GM18508 (cell line): ENCODE measurements around the gene SH3GL3.

Experiments
- ATAC-seq: cut with Tn5 transposase; IDR thresholded peaks from one replicate; pipeline ENCODE4 v1.9.1; 2021; ENCODE audit warnings: moderate number of reproducible peaks; ENCODE audit not compliant: insufficient read depth, unreplicated experiment

SH3GL3 gene

DNA sequence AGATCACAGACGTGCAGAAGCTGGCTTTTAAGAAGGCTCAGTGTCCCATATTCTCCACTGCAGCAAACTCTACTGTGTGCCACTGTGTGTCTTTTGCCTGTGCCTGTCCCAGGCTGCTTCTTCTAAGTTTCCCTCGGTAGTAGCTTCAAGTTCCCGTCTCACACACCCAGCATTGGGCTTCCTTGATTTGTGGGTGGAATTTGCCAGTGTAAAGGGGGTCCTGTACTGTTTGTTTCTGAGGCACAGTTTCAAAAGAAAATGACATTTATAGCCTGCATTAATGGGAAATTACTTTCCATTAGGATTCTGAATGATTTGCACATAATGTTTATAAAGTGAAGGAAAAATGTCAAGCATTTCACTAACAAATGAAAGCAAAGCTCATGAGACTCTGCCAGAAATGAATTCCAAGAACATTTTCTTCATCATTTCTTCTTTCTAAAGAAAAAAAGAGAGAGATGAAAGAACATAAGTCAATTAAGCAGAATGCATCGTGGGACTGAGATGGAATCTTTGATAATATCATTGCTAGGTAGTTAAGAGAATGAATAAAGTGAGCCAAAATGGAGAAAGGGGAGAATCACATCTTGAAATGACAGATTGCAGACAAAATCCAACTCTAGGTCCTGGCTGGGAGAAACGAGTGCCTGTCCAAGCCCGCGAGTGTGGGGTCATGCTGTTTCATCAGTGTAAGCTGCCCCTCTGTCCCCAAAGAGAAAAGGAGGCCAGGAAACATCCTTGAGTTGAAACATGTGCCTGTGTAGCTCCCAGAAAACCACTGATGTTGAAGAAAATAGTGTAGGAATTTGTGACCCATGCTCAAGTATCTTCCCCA, 158.2 kb downstream of the SH3GL3 start:
- ATAC-seq: no peak

GRCh38 chr15:83610132-83610531, 163.0 kb downstream of the SH3GL3 start:
- no peak for ATAC-seq

DNA sequence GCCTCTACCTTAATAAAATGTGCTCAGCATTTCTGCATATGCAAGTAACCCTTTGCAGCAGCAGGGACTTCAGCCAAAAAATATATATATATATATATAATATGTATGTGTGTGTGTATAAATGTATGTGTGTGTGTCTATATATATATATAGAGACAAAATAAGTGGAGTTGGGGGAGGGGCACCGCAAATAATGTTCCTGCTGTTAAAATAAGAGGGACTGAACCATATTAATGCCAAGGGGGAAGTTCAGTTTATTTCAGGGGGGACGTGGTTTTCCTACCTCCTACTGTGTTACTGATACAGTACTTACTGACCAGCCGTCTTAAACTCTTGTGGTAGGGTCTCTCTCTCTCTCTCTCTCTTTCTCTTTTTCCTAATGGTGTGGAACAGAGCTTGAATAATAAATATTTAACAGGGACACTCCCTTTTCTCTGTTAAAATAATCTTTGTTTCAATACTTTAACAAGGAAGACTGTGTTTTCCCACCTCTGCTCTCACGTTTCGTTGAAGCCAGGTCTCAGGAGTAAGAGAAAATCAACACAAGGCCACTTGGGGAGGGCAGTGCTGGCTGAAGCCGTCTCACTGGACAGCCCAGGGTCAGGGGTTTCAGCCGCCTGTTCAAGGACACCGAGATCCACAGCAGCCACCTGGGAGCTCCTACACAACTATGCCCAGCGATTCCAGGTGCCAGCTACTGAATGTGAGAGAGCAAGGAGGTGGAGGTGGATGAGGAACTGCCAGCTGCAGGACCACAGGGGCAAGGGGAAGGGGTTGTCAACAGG, 164.0 kb downstream of the SH3GL3 start:
- ATAC-seq: no peak

DNA sequence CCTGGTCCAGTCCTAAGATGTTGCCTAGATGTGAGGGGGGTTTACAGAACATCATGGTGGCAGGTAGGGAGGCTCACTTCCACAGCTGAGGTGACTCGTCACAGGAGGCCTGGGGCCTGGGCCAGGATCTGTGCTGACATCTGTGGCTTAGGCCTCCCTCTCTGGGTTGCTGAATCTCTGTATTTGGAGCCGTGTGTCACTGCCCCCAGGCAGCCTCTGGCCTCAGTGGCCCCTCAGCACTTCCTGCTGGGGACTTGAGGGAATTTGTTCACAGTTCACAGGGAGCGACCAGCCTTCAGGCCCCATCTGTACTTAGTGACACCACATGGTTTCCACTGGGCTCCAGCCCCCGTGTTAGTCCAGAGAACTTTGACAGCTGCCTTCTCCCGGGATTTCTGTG, 165.1 kb downstream of the SH3GL3 start:
- ATAC-seq: no peak

DNA sequence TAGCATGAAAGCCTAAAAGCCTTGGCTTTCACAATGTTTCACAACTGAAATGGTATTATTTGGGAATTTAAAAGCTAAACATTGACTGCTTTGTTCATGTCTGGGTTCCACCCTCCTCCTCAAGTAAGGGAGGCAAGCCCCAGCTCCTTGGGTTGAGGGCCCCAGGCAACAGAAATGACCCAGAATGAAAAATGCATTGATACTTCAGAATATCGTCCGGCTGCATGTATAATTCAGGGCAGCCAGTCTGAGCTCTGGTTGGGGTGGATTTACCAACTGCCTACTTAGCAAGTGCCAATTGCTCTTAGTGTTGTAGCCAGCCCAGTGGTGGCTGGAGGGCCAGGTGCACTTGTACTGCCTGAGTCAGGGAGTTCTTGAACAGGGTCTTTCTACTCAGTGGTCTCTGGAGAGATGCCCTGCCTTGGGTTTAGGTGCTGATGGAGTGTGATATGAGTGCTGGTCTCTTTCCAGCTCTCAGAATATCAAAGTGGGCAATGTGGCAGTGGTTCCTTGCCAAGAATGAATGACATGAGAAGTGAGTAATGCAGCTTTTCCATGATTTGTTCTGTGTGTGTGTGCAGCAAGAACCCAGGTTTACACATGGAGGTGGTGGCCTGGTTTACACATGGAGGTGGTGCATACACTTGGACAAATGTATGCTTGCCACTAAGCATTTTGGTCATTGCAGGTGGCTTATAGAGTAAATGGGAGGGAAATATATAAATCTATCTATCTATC, 165.9 kb downstream of the SH3GL3 start:
- ATAC-seq: no peak

- no peak for ATAC-seq
These were observed 166.6 kb downstream of the SH3GL3 start for GRCh38 chr15:83613714-83614113.

DNA sequence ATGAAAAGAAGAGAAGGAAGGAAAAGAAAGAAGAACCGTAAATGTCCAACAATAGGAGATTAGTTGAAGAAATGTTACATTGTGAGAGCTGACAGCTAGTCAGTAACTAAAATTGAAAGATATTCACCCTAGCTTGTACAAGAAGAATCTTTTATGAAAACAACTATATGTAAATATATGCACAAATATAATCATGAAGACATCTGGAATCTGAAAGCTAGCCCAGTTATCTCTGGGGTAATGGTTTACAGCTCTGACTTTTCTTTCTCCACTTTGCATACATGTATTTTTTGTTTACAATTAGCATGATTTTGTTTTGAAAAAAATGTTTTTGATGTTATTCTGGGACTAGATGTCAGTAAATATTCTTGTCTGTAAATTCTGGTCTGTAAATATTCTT, 169.7 kb downstream of the SH3GL3 start:
- no peak for ATAC-seq

- ATAC-seq: no peak
These were observed 179.1 kb downstream of the SH3GL3 start for GRCh38 chr15:83626171-83626802.

- no peak for ATAC-seq
These were observed 184.4 kb downstream of the SH3GL3 start for GRCh38 chr15:83631534-83631933.

GRCh38 chr15:83643201-83643600, 196.1 kb downstream of the SH3GL3 start:
- ATAC-seq: no peak

DNA sequence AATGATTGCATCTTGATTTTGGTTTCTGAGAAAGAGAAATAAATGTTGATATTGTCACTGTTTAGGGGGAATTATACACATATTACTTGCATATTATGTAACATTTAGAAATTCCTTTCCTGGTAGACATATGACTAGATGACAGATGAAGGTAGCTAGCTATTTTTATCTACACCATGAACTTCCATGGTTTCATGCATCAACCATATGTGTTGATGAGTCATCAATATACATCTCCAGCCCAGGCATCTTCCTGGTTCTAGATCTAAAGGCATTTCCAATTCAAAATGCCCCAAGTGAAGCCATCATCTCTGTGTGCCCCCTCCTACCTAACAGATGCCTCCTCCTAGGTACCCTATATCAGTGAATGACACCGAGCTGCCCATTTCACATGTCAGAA, 197.3 kb downstream of the SH3GL3 start:
- ATAC-seq: no peak

DNA sequence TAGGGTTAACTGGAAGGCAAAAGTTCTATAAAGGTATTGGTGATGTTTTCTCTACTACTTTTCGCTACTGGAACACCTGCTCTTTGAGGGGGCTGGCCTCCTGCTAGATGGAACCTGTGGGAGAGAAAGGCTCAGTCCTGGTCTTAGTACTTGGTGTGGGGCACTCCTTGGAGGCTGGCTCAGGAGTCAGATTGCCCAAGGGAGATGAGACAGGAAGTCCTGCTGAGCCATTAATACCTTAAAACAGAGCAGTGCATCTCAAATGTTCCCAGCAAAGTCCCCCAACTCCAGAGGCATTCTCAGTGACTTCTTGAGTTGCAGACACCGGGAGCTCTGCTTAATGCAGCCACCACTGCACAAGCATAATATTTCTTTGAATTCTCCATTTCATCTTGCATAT, 203.7 kb downstream of the SH3GL3 start:
- no peak for ATAC-seq

DNA sequence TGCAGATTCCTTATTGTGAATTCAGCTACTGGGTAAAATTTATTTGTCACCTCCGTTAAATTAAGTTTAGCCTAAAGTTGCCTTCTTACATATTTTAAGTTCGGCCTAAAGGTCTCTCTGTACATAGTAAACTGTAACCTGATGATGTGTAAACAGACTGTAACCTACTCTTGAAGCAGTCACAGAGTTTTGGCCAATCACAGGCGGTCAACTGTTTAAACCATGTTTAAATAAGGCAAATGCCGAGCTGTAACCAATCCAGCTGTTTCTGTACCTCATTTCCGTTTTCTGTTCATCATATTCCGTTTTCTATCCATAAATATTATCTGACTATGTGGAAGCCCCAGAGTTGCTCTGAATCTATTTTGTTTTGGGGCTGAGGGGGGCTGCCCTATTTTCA, 204.4 kb downstream of the SH3GL3 start:
- ATAC-seq: no peak

DNA sequence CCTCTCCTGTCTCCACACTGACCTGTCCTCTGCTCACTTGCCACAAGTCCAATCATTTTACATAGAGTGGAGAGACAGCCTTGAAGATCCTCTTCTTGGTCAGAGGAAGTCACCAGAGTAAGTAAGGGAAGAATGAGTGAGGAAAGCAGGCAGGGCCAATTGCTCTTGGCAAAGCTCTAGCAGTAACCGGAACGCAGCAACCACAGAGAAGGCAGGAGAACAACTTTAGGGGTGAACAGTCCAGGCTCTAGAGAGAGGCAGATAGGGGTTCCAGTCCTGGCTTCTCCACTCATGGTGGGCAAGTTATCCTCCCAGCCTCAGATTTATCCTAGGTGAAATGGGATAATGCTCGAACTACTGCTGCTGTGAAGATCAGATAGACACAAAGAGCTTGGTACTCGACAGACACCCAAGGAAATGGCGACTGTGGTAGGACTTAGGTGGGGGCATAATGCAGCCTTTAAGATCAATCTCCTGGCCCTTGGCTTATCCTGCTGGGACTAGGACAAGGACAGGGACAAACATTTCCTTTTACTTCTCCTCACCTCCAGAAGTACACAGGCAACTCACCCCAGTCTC, 205.6 kb downstream of the SH3GL3 start:
- ATAC-seq: no peak

DNA sequence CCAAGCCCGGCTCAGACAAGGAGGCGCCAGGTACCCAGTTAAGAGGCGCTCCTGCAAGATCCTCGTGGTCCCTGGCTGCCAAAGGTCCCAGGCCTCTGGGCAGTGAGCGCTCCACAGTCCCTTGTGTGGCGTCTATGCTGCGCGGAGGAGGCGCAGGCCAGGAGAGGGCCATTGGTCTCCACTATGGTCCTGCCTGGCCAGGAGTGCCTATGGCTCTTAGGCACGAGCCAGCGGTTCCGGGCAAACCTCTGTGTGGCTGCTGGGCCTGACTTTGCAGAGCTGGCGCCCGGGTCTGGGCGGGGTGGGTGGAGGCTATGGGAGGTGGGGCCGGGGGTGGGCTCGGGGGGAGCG, 206.1 kb downstream of the SH3GL3 start:
- ATAC-seq: no peak

GRCh38 chr15:83653639-83654378, 206.7 kb downstream of the SH3GL3 start, which contains the start of gene ADAMTSL3:
ADAMTSL3 (plus strand) TSS chr15:83654123; CDS start chr15:83655762, 1,639 bp downstream.
- ATAC-seq: no peak

DNA sequence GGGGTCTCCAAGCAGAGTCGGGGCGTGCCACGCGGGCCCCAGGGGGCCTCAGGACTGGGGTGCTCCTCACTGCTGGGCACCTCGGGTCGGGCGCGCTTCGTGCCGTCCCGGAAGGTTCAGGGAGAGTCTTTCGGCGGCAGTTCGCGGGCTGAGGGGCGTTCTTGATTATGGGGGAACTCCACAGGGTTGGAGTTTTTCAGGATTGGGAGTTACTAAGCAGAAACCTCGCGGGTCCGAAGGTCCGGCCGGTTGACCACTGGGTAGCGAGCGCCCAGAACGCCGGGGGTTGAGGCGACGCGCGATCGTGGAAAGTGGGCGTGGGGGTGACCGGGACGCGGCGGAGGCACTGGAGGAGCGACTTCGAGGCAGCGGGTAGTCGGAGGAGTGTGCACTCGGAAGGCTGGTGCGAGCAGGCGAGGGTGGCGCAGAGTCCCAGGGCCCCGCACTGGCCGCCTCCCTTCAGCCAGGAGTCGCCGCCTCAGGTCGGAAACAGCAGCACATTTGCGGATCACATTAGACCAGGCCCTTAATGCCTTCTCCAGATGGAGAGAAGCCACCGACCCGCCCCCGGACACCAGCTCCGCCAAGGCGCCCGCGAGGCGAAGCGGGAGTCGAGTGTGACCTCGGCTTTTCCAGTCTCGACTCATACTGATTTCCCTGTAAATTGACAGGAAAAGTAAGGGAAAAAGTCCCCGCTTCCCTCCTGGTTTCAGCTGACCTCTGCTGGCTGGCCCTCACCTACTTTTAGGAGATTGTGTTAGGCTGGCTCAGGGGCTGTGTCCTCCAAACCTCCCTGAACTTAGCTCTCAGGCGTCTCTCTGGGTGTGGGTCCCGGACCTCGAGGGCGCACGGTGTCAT, 207.5 kb downstream of the SH3GL3 start:
- no peak for ATAC-seq

- no peak for ATAC-seq
These were observed 208.1 kb downstream of the SH3GL3 start for GRCh38 chr15:83655237-83655616.

DNA sequence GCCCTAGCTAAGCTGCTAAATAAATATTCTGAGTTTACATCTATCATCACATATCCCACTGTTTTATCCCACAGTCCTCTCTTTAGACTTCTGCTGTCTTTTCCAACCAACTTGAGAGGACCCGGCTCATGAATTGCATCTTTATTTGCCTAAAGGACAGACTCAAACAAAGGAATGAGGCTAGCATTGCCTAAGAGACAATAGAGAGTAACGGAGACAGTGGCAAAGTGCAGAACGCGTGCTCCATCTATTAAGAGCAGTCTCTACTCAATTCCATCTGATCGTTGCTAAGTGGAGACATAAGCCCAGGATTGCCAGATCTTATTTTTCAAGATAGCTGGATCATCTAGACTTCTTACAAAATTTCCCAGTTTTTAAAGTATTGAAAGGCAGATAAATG, 209.1 kb downstream of the SH3GL3 start:
- ATAC-seq: no peak
